Fibroblast of skin of right quadriceps (primary cell): ENCODE data around the gene BLID.

Experiments
- DNase-seq: peaks from one replicate; pipeline ENCODE4 v3.0.0-alpha.2; 2013

BLID gene

GRCh38 chr11:122075016-122075415, 41.0 kb downstream of the BLID start:
- DNase-seq: no peak

- no peak for DNase-seq
Observed at GRCh38 chr11:122074022-122074421, 42.0 kb downstream of the BLID start.

GRCh38 chr11:122071709-122072202, 44.3 kb downstream of the BLID start:
- no peak for DNase-seq

- peak; percentile 90 for DNase-seq
Observed at GRCh38 chr11:122069707-122070360, 46.2 kb downstream of the BLID start.

- DNase-seq: no peak
Observed at GRCh38 chr11:122068837-122069236, 47.2 kb downstream of the BLID start.

- peak; percentile 79 for DNase-seq
Observed at GRCh38 chr11:122068141-122068540, 47.9 kb downstream of the BLID start.
